Stimulated activated CD4-positive, alpha-beta T cell treated with anti-CD3 and anti-CD28 coated beads, Interleukin-1b, Interleukin-23, amount 100 ng/mL, for 4 hours (primary cell): ENCODE measurements around the gene STK26.
"Not testable (repeated sequence)": the region's sequence is repeated elsewhere in the genome, so short reads cannot be mapped to it uniquely, and the experiment has no call there.

Source experiments
- DNase-seq, 2 donors: peaks; one replicate each; pipeline ENCODE4 v3.0.0-alpha.2; 2020; ENCODE audit warnings: low read depth in 2 of 2

The STK26 gene

DNA sequence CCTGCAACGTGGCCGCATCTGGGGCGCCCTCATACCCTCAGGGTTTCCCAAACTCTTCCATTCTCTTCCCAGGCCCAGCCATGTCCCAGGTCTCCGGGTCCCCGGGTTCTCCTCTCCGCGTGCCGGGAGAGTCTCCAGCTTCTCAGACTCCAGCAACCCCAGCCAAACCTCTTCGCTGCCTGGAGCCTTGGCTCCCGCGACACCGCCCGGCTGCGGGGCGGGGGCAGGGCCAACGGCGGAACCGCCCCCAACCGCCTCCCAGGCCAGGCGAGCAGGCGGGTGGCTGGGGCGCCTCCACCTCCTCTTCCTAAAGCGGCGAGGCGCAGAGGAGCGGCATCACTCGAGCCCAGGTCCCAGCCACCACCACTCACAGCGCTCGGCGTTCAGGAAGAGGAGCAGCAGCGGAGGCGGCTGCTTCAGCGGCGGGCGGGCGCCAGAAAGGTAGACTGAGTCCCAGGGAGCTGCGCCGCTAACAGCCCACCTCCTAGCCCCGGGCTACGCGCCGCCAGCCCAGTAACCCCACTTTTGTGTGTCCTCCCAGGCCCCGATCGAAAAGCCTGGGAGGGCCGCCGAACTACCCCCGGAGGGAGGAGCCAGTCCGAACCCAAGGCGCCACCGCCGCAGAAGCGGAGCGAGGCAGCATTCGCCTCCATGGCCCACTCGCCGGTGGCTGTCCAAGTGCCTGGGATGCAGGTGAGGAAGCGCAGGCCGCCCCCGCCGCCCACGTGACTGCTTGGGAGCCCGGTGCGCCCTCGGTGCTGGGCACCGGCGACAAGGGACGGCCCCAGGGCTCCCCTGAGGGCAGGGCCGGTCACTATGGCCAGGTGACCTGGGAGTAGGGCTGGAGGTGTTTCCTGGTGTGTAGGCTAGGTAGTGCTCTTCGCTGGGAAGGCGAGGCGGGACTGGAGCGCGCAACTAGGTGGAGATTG lies at the start of gene STK26:
Gene STK26 (plus strand): TSS at position 336 of the 929 bp plus-strand sequence. CDS start 316 bp downstream, at position 652.
- DNase-seq = peak; percentile 53 to 67

- DNase-seq = no peak
These were observed 47.3 kb upstream of the STK26 start for GRCh38 chrX:131975851-131976250.

DNA sequence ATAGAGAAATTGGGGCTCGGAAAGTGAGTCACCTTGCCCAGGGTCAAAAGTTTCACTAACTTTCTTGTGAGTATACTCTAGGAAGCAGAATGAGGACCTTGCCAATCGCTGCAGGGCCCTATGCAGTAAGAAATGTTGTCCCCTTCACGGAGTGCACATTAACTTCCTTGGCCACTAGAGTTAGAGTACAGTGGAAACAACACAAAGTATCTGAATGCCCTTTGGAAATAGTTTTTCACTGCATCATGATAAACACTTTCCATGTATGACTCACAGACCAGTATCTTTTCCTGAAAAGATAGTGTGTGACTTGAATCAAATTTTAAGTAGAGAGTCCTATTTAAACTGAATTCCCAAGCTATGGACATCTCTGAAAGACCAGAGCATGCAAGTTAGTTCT lies 45.5 kb upstream of the STK26 start:
- no peak for DNase-seq

DNA sequence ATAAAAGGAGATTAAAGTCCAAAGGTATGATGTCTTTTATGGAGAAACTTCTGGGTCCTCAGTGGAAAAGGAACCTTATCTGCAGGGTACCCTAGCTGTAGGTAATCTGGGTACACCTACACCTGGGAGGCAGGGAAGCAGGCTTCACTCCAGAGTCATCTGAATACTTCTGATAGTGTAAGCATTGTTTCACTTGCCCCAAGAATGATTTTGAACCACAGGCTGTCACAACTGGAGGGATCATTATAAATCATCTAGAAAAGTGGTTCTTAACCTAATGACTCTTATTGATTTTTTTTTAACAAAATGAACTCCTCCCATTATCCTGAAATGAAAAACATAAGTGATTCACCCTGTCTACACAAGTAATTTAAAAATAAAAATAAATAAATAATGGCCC lies 44.0 kb upstream of the STK26 start:
- no peak for DNase-seq

GRCh38 chrX:131985526-131986049 lies 37.5 kb upstream of the STK26 start:
- no peak for DNase-seq

DNA sequence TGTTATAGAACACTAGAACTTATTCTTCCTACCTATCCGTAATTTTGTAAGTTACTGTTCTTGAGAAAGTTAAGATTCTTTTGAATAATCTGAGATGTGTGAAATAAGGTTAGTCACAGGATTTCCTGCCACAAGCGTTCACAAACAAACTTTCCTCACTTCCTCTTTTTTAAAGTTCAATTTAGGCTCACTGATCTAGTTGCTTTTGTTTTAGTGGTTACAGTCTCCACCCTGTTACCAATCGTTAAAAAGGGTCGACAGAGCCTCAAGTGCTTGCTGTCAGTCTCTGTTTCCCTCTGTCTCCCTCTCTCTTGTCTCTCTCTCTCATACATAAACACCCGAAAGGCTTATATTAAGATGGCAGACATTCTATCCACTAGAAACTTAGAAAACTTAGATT lies 35.9 kb upstream of the STK26 start:
- no peak for DNase-seq

DNA sequence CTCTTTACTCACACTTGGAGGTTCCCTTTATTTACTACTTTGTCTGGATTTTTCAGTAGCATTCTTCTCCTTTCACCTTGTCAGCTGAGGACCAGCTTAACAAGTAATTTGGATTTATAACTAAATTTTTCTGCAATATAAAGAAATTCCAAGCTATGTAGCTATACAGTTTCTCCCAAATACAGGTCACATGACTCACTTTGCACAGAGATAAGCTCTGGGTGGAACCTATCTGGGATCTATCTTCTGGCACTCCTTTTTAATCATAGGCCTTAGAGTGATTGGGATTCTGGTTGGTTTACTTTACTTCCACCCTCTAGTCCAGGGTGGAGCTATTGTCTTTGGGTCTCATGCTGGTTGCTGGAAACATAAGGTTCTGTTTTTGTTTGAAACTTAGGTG lies 34.9 kb upstream of the STK26 start:
- no peak for DNase-seq

DNA sequence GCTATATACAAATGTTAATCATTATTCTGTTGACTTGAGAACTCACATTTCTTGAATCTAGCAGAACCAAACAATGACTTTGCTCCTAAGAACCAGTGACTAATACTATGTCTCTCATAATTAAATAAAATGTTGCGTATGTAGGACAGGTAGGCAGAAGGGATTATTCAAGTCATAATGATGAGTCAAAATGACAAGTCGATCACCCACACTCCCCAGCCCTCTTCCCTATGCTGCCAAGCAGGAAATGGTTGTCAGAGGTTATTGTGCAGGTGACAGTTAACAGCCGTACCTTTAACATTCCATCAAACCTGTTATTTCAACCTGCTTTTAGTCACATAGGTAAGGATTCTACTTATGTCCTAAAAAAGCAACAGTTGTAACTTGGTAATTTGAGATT lies 22.0 kb upstream of the STK26 start:
- DNase-seq = peak in 1 of 2 donors; percentile 8

GRCh38 chrX:132004728-132005127 lies 18.4 kb upstream of the STK26 start:
- DNase-seq = no peak

- no peak for DNase-seq
These were observed 13.8 kb upstream of the STK26 start for GRCh38 chrX:132009350-132009749.

- DNase-seq = not testable (repeated sequence)
These were observed 12.9 kb upstream of the STK26 start for GRCh38 chrX:132010213-132010612.

DNA sequence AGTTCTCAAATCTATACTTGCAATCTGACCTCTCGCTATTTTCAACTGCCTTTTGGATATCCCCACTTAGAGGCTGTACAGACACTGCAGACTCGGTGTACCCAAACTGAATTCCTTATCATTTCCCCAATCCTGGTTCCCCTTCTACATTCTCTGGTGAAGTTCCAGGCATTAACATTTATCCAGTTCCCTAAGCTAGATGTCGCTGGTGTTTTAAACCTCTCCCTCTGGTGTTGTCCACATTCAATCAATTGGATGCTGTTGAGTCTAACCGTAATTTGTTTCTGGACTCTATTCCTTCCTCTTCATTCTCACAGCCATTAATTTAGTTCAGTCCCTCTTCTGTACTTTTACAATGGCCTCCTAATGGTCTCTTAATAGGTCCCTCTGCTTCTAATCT lies 7.2 kb upstream of the STK26 start:
- DNase-seq = no peak

DNA sequence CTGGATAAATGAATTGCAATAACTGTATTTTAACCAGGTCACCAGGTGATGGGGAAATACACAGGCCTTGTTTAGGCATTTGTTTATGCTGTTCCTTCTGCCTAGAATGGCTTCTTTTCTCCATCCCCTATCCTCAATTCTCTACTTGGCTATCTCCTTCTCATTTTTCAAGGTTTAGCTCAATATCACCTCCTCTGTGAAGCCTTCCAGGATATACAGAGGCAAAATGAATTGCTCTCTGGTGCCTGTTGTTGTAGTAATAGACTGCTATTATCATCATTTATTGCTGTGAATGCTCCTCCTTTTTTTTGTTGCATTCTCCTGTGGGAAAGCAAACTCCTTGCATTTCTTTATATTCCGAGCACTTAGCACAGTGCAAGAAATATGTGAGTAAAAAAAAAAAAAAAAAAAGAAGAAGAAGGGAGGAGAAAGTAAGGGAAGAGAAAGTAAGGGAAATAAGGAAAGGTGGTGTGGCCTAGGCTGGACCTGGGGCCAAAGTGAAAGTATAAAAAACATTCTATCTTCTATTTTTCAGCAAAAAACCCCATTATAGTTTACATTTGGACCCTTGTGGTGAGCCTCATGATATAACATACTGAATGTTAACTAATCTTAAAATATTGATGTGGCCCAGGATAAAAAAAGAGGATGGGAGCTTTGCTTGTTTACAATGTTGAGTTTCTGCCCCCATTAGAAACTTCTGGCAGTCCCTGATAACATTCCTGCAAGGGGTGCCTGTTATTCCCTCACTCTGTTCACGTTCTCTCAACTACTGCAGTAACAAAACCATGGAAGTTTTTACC lies 6.3 kb upstream of the STK26 start:
- no peak for DNase-seq

DNA sequence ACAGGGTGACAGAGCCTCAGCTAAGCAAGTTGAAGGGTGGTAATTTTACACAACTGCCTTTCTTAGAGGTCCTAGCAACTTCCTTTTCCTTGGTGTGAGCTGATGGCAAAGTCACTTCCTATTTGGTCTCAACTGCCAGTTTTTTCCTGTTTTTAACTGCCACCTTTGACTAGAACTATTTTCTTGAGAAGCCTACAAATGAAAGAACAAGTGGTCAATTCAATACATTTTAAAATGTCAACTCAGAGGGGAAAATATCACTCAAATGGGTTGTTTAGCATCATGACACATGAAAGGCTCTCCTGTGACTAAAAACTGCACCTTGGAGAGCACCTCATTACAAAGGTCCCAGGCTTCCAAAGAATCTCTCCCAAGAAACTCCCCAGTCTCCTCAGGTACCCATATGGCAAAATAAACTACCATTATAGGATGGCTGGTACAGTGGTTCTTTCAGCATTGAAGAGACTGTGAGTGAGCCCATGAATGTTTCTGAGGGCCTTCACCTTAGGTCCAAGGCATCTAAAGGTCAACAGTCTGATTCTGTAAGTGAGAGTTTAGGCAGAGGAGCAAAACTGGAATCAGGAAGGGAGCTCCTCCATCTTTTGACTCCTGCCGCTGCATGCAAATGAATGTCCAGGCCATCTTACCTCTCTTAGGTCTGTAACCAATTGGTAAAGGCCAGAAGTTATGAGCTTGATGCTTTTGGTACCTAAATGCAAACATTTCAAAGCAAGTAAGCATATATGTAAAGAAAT lies 5.5 kb upstream of the STK26 start:
- DNase-seq = no peak

- no peak for DNase-seq
These were observed 720 bp upstream of the STK26 start for GRCh38 chrX:132022198-132022966.

DNA sequence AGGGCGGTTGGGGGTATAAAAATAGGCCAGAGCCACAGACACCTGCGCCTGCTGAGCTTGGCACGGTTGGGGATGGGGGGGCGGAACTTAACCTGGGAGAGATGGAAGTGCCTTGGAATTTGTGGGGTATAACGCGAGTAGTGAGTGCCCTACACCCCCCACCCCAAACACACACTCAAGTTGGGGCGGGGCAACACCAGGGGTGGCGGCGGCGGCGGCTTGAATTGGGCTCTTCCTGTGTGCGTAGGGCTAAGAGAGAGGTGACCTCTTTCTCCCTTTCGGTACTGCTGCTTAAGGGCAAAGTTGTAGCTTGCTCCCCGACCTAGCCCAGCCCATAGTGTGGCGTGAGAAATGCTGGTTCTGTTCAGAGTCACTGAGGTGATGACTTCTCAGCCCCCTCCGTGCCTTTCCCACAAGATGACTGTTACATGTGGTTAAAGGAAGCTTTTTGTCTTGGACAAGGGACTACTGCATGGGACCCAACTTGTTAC lies 839 bp downstream of the STK26 start:
- peak; percentile 12 to 34 for DNase-seq

- DNase-seq = no peak
These were observed 1.9 kb downstream of the STK26 start for GRCh38 chrX:132025041-132025440.

GRCh38 chrX:132030264-132030663 lies 7.2 kb downstream of the STK26 start:
- no peak for DNase-seq

DNA sequence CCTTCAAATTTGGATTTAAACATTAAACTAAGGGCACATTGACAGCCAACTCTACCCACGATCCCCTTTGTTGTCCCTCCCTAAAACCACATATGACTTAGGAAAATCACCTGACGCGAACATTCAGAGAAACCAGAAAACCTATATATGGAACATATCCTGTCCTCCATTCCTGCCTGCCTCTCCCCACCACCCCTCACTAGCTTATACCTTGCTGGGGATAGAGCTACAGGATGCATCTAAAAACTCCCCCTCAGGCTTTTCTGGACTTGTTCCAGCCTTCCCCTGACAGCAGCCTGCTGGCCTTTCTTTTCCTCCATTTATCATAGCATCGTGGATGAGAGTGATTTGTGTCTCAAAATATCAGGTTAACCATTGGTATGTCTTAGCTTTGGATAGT lies 8.8 kb downstream of the STK26 start:
- no peak for DNase-seq

DNA sequence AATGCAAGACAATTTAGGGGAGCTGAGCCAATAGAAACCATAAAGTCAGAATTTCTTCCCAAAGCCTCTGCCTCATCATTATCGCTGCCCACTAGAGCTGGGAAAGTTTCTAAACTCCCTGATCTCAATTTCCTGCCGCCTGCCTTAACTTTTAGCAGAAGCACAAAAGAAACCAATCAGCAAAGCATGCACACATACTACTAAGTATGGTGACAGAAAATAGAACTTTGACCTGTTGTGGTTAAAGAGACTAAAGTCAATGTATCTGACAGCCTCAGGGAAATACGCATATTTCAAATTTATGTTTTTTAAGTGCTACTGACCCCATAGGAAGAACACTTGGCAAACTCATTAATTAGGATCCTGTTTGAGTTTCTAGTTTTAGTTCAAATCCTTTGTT lies 10.1 kb downstream of the STK26 start:
- DNase-seq = no peak

DNA sequence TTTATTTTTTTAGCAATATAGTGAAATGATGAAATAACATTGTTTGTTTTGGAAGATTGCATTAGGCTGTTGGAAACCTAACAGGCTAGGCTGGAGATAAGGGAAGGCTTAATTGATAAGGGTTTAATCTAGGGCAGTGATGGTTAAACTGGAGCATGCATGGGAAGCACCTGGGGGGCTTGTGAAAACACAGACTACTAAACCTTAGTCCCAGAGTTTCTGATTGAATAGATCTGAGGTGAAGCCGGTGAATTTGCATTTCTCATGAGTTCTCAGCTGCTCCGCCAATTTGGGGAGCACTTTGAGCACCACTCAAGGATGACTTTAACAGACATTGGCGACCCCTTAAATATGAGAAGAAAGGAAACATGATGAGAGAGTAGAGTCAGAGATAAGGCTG lies 11.5 kb downstream of the STK26 start:
- no peak for DNase-seq
